CD4-positive, alpha-beta T cell (primary cell): ENCODE results near the gene GPRIN1. TPM values are rescaled to one million over a fixed set of nuclear protein-coding genes. Genes with fewer than 3 reads are reported as not detected.

Source experiments
- ATAC-seq: fragments of 200-7000 bp; cut with Tn5 transposase; one replicate; pipeline ENCODE4 v1.10.0; 2022; ENCODE audit warnings: mild to moderate bottlenecking; ENCODE audit not compliant: poor library complexity
- CTCF ChIA-PET: fragments of 350-600 bp; sonication (Branson Sonifier 250); formaldehyde crosslinking; loops from one replicate; lab custom pipeline; 2021; ENCODE audit warnings: antibody characterized with exemption, inconsistent platforms; lab: Charles Lee
- POLR2A ChIA-PET: fragments of 350-600 bp; sonication (Branson Sonifier 250); formaldehyde crosslinking; loops from one replicate; lab custom pipeline; 2021; ENCODE audit warnings: antibody characterized with exemption, inconsistent platforms; lab: Charles Lee
- DNase-seq, 14 experiments: peaks; one replicate each; pipeline ENCODE4 v3.0.0-alpha.2; 2013 to 2020; ENCODE audit warnings: mixed read lengths in 2 of 14
- H3K27ac ChIP-seq, 2 donors: one replicate each; pipeline versions ENCODE4 v1.5.1 to v1.7.0; 2013; ENCODE audit warnings: low read length in 2 of 2, low read depth in 1 of 2, mild to moderate bottlenecking in 1 of 2
- H3K27me3 ChIP-seq, 2 experiments: 1 replicate in 1 of 2; 2 replicates in 1 of 2; pipeline versions ENCODE4 v1.6.1 to v1.7.0; 2013; ENCODE audit warnings: low read length in 2 of 2, control low read depth in 1 of 2, mild to moderate bottlenecking in 1 of 2, moderate library complexity in 1 of 2; ENCODE audit not compliant: insufficient read depth in 2 of 2, control insufficient read depth in 1 of 2
- H3K36me3 ChIP-seq: one replicate; pipeline ENCODE4 v1.6.1; 2013; ENCODE audit warnings: low read length, control low read depth; ENCODE audit not compliant: insufficient read depth
- H3K4me1 ChIP-seq: one replicate; pipeline ENCODE4 v1.6.1; 2013; ENCODE audit warnings: low read length, control low read depth; ENCODE audit not compliant: insufficient read depth
- H3K4me3 ChIP-seq: one replicate; pipeline ENCODE4 v1.5.1; 2013; ENCODE audit warnings: mild to moderate bottlenecking, low read length, moderate library complexity
- H3K9me3 ChIP-seq, 2 experiments: 1 replicate in 1 of 2; 2 replicates in 1 of 2; pipeline versions ENCODE4 v1.6.1 to v1.7.0; 2013; ENCODE audit warnings: low read length in 2 of 2, mild to moderate bottlenecking in 2 of 2, control low read depth in 1 of 2, moderate library complexity in 1 of 2; ENCODE audit not compliant: control insufficient read depth in 1 of 2, insufficient read depth in 1 of 2
- H3K27ac Mint-ChIP-seq: one replicate; pipeline ENCODE4 v1.8.0; 2020; ENCODE audit warnings: mixed read lengths
- H3K27me3 Mint-ChIP-seq: one replicate; pipeline ENCODE4 v1.8.0; 2021; ENCODE audit warnings: mixed read lengths
- H3K36me3 Mint-ChIP-seq: one replicate; pipeline ENCODE4 v1.8.0; 2021; ENCODE audit warnings: low read depth, mixed read lengths
- H3K4me1 Mint-ChIP-seq: one replicate; pipeline ENCODE4 v1.8.0; 2021; ENCODE audit warnings: low read depth, mixed read lengths
- H3K4me3 Mint-ChIP-seq: one replicate; pipeline ENCODE4 v1.8.0; 2020; ENCODE audit warnings: mild to moderate bottlenecking, mixed read lengths
- H3K9me3 Mint-ChIP-seq: one replicate; pipeline ENCODE4 v1.8.0; 2020; ENCODE audit warnings: mixed read lengths
- CTCF ChIP-seq: fragments of 200-600 bp; IDR thresholded peaks from one replicate; pipeline ENCODE4 v1.8.0; 2022; ENCODE audit warnings: antibody characterized with exemption, mild to moderate bottlenecking
- intact Hi-C, 2 experiments: fragments of 100-400 bp; cut with DNase I in 1 of 2; cut with micrococcal nuclease in 1 of 2; formaldehyde crosslinking; loops; one replicate each; pipeline versions ENCODE4 v1.15.1 to v1.9.0; 2023 to 2025; cut with DNase I, micrococcal nuclease
- total RNA-seq, 174 experiments: library from RNA in 2 of 174; stranded (reverse) in 2 of 174; gene quantifications; one replicate each; pipeline ENCODE4 v1.2.3 and lab custom pipeline; 2021 to 2026

Gene GPRIN1
- total RNA-seq, 2 experiments from 2014 or later: 0.22 to 0.36 TPM

DNA sequence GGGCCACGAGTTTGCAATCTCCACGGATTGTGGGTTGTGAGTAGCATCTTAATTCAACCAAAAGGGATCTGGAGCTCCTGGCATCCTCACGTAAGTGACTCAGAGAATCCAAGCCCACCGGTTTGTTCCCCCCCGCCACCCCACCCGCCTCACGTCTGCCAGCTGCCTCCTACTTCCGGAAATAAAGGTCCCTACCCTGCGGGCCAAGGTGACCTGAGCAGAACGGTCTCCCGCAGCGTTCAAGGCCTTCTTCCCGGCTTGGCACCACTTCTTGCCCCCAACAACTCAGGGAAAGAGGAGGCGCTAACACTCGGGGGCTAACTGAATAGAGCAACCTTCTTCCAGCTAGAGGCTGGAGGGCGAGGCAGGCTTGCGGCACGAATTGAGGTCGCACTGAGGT is 8.8 kb upstream of the GPRIN1 start:
- Histone ChIP-seq H3K36me3 (no peaks in the 10 kb centered on the region), H3K9me3 (peaks cover 0 to 32% of the 10 kb centered on the region in 2 experiments), H3K4me1 (peaks cover 23% of the 10 kb centered on the region), H3K27ac (no peak overlapping the region), H3K4me3 (no peak overlapping the region), H3K27me3 (peaks cover 46 to 58% of the 10 kb centered on the region in 2 experiments)
- POLR2A ChIA-PET: no interaction called here
- peaks cover 21% of the 10 kb centered on the region for H3K4me1 Mint-ChIP-seq
- TF ChIP-seq CTCF: no peak
- CTCF ChIA-PET: interaction anchor here (1.5 kb wide), 1 partner anchor 22 kb away, joined by 3 read pairs; no protein-coding TSS in a partner anchor
- H3K27me3 Mint-ChIP-seq: peaks cover 89% of the 10 kb centered on the region
- H3K4me3 Mint-ChIP-seq: peak overlapping the region; percentile 57
- ATAC-seq (no peak), DNase-seq (no peak)
- no peaks in the 10 kb centered on the region for H3K9me3 Mint-ChIP-seq
- H3K27ac Mint-ChIP-seq: no peak overlapping the region
- intact Hi-C loops: no loop called here
- no peaks in the 10 kb centered on the region for H3K36me3 Mint-ChIP-seq

DNA sequence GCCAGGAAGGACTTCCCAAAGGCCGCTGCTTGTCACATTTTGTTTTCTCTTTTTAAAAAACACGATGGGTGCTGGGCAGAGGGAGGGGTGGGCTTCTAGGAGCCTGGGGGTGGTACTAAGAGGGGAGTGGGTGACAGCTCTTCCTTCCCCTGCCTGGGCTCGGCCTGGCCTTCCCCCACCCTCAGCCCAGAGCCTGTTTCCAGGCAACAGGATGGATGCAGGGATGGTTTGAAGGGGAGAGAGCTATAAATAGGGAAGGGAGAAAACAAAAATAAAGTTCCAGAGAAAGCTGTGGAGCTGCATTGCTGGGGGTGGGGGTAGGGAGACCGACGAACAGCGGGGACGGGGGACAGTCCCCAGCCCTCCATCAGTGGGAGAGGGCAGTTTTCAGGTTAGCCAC is 6.6 kb upstream of the GPRIN1 start:
- ATAC-seq: no peak
- no peak for TF ChIP-seq CTCF
- ChIA-PET CTCF (no interaction called here), POLR2A (no interaction called here)
- Mint-ChIP-seq H3K9me3 (no peaks in the 10 kb centered on the region), H3K4me3 (no peak overlapping the region), H3K27ac (no peak overlapping the region), H3K27me3 (peaks cover 90% of the 10 kb centered on the region), H3K36me3 (no peaks in the 10 kb centered on the region), H3K4me1 (peaks cover 21% of the 10 kb centered on the region)
- Histone ChIP-seq H3K36me3 (no peaks in the 10 kb centered on the region), H3K27ac (no peak overlapping the region), H3K4me3 (no peak overlapping the region), H3K4me1 (peaks cover 23% of the 10 kb centered on the region), H3K27me3 (peaks cover 51 to 61% of the 10 kb centered on the region in 2 experiments), H3K9me3 (peaks cover 0 to 27% of the 10 kb centered on the region in 2 experiments)
- intact Hi-C loops: no loop called here
- no peak for DNase-seq

DNA sequence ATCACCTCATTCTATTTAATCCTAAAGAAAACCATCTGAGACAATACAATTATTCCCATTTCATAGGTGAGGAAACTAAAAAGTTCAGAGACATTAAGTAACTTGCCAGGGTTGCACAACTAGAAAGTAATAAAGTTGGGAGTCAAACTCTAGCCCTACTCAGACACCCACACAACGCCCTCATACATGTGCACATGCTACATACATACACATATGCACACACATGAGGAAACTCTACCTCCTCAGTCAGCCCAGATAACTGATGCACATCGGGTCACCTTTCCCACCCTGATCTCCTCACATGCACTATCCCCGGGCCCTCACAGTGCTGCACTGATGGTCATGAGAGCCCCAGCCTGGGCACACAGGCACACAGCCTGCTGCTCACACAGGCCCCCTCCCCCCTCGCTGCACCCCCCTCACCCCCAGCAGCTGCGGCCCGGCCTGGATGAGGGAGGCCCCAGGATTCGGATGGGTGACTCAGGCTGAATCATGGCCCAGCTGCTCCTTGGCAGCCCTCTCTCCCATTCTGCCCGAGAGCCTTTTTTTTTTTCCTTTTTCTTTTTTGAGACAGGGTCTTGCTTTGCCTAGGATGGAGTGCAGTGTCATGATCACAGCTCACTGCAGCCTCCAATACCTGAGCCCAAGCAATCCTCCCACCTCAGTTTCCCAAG is 5.0 kb upstream of the GPRIN1 start:
- no peaks in the 10 kb centered on the region for H3K36me3 Mint-ChIP-seq
- ATAC-seq (no peak), DNase-seq (no peak)
- peaks cover 18% of the 10 kb centered on the region for H3K4me1 Mint-ChIP-seq
- no peak overlapping the region for H3K4me3 Mint-ChIP-seq
- Histone ChIP-seq H3K9me3 (peaks cover 0 to 13% of the 10 kb centered on the region in 2 experiments), H3K36me3 (no peaks in the 10 kb centered on the region), H3K27me3 (peaks cover 41 to 52% of the 10 kb centered on the region in 2 experiments), H3K4me1 (peaks cover 21% of the 10 kb centered on the region), H3K27ac (no peak overlapping the region), H3K4me3 (no peak overlapping the region)
- CTCF ChIA-PET: no interaction called here
- intact Hi-C loops: no loop called here
- no peak for TF ChIP-seq CTCF
- H3K27ac Mint-ChIP-seq: no peak overlapping the region
- no peaks in the 10 kb centered on the region for H3K9me3 Mint-ChIP-seq
- H3K27me3 Mint-ChIP-seq: peaks cover 84% of the 10 kb centered on the region
- POLR2A ChIA-PET: no interaction called here
